GM11168 (cell line): ENCODE data around the gene OPN3.

ENCODE experiments used
- in situ Hi-C: fragments of 300-500 bp; cut with MboI; formaldehyde crosslinking; loops from one replicate; pipeline ENCODE4 v1.12.0; 2022; ENCODE audit warnings: low sequenced_read_pairs; ENCODE audit not compliant: unreplicated experiment

OPN3 gene

DNA sequence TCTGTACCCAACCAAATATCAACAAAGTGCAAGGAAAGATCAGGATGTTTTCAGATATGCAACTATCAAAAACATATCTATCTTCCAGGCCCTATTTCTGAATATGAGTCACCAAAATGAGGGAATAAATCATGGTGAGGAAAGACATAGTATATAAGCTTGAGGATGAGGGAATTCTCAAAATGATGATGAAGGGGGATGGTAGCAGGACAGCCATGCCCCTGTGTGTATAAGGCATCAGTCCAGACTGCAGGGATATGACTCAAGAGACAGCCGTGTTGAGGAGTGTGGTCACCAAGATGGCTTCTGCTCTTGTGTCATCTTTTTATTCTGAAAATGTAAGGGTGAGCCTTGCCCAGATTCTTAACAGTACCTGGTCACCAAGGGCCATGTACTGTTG, 7.5 kb upstream of the OPN3 start:
- in situ Hi-C loops = no loop called here

DNA sequence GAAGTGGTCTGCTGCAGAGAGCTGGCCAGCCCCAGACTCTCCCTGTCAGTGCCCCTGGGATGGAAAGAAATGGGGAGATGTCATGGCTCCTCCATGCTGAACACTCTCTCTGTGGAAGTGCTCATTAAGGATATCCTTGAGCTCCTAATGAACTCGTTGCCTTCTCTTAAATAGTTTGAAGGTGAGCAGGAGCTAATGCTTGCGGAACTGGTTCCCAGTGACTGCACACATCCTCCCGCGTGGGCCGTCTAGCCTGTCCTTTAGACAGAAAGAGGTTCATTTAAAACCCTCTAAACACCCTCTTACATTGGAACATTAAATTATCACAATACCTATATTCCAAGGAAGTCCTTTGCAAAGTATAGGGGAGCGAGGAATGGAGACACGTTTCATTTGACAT, 6.0 kb upstream of the OPN3 start:
- in situ Hi-C loops = no loop called here

DNA sequence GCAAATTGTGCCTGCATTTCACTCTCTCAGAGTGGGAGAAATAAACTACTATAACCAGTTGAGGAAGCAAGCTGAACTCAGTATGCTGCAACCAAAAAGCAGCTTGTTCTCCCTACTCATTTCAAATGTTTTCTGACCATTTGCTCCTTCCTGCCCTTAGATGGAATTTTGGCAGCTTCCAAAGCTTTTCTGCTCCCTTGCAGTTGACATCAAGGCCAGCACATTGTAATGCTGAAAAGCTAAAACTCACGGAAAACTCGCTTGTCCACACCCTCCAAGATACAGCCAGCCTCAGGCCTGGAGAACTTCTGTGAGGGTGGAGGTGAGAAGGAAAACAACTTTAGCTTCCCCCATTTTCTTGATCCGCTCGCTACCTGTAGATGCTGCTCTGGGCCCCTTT, 5.0 kb upstream of the OPN3 start:
- in situ Hi-C loops = no loop called here

DNA sequence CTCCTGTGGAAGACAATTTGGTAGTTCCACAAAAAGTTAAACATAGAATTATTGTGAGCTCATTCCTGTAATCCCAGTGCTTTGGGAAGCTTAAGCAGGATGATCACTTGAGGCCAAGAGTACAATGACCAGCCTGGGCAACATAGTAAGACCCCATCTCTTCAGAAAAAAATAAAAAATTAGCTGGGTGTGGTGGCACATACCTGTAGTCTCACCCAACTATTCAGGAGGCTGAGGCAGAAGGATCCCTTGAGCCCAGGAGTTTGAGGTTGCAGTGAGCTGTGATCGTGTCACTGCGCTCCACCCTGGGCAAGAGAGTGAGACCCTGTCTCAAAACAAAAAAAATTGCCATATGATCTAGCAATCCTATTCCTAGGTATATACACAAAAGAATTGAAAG, 4.1 kb upstream of the OPN3 start:
- in situ Hi-C loops = no loop called here

DNA sequence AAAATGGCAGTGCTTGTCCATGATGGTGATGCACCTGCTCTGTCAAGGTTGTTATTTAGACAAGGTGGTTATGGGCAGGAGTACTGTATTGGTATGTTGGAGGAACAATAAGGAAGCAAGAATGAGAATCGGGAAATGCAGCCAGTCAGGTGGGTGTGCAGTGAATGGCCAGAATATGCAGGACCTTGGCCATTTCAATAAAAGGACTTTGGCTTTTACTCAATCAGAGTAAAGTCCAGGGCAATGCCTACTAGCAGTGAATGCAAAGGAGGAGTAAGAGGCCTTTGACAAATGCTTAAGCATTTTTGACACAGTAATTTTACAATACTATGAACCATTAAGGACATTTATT, 2.4 kb upstream of the OPN3 start:
- in situ Hi-C loops = no loop called here

DNA sequence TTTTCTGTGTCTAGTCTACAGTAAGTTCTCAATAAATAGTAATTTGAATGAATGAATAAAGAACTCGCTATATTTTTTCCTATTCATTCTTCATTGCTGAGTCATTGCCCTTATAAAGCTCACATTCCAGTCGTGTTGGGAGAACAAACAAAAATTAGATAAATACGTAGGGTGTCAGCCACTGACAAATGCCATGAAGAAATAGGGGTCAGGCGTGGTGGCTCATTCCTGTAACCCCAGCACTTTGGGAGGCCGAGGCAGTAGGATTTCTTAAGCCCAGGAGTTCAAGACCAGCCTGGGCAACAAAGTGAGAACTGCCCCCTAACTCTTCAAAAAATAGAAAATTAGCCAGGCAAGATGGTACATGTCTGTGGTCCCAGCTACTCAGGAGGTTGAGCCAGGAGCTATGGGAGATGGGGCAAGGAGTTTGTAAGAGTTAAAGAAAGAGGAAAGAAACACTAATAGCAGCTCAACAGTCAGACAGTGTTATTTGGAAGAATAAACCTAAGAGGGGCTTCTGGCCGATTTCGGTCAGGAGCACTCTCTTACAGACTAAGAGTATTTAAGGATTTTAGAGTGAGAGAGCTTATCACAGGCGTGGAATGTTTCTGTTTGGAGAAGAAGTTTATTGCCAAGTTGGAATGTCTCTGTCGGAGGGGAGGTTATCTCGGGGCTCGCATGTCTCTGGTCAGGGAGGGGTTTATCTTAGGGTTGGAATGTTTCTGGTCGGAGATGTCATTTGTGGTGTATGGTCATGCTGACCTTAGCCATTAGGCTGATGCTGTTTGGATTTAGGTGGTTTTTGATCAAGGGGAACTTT, 1.8 kb upstream of the OPN3 start:
- in situ Hi-C loops = no loop called here

DNA sequence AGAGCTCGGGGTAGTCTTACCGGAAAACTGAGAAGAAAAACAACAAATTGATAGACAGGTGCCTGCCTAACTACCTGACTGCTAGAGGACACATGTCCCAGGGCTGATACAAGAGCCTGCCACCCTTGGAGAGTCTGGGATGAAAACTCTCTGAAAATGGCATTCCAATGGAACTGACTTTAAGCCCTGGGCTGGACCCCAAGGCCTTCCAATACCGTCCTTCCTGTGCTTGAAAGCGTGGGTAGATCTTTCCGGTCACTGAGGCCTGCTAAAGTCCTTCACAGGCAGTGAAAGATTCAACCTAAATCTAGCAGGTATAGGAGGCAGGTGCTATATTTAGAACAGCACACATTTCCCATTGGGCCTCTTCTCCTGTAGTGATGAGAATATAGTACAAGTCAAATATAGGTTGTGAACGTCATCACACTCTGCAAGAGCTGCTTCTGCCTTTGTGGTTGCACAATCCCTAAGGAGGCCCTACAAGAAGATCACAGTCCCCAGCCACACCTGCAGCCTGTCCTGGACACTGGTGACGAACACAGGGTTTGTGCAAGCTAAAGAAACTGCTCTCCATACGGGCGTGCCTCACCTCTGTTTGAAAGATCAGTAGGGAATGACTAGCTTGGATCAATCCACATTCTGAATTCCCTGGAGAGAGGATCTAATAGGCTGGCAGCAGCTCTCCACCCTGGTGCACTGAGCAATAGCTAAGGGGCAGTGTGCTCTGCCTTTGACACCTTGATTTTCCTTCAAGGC, 876 bp upstream of the OPN3 start:
- in situ Hi-C loops = no loop called here

DNA sequence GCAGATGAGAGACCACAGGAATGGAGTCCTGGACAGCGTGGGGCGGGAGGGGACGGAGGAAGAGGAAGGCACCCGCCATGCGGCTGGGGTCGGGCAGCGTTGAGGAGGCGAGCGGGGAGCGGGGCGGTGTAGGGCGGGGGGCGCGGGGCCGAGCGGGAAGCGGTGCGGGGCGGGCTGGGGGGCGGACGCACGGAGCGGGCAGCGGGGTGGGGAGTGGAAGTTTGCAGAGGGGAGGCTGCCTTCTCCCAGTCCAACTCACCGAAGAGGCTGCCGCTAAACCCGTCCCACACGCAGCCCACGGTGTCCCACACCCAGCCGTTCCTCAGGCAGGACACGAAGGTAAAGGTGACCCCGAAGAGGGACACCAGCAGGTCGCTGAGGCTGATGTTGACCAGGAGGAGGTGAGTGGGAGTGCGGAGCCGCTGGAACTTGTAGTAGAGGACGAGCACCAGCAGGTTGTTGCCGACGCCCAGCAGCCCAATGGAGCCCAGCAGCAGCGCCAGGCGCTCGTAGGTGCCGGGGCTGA, 483 bp downstream of the OPN3 start:
- in situ Hi-C loops = no loop called here

DNA sequence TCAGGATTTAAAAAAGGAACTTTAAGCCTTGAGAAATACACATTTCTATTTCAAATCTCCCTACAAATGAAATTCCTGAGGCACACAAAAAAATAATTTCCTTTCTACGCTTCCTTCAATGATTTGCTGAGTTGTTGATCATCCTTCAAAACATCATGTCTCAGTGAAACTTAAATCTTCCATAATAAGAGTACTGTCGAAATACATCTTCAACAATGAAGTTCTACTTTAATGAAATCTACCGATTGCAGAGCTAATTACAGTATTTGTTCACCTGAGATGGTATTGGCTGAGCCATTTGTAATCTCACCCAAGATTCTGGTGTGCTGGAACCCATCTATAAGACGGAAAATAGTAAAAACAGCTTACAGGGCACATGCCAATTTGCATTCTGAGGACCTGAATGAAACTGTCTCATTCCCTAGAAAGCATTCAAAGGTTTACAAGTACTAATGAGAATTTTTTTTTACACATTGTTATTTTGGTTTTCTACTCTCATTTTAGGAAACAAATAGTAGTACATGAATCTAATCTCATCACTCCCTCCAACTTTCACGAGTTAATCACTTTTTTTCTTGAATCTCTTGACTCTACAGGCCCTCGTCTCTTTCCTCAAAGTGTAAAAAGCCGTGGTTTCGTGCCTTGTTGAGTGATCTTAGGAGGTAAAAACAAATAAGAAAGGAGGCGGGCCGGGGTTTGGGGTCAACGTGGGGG, 1.1 kb downstream of the OPN3 start:
- in situ Hi-C loops = no loop called here

DNA sequence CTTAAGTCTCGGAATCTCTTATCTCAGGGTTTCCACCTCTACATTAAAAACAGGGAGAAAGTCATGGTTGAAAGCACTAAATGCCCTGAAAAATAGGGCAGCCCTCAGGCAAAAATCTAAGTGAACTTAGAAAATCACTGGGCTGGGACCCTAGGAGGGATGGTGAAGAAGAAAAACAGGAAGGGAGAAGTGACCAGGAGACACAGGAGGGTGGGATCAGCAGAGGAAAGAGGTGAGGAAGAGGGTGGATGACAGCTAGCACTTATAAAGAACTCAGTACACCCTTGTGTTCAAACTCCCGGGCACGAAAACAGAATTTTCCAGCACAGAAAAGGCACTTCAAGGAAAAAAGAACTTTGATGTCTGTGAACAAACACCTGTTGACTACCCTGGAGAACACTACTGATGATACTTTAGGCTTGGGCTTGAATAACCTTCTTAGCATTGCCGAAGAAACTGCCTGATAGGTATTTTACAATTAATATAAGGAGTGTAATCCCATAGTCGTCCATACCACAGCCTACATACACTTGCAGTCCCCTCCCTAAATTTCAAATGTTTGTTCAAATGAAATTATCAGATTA, 2.0 kb downstream of the OPN3 start:
- in situ Hi-C loops = no loop called here

DNA sequence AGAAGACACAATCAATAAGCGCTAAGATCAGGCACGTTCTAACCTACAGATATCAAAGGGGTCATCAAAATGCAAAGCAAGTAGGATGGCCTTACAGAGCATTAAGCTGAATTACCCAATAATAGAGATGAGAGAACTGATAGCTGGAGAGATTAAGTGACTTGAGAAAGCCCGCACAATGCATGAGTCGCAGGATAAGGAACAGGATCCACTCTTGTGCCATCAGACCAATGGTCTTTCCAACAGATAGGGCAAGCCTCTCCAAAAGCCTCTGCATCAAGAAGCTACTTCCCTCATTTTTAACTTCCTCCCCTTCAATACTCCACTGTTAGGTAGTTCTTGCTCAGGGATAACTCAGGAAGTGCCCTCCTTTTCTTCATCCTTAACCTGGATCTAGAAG, 2.6 kb downstream of the OPN3 start:
- in situ Hi-C loops = no loop called here

DNA sequence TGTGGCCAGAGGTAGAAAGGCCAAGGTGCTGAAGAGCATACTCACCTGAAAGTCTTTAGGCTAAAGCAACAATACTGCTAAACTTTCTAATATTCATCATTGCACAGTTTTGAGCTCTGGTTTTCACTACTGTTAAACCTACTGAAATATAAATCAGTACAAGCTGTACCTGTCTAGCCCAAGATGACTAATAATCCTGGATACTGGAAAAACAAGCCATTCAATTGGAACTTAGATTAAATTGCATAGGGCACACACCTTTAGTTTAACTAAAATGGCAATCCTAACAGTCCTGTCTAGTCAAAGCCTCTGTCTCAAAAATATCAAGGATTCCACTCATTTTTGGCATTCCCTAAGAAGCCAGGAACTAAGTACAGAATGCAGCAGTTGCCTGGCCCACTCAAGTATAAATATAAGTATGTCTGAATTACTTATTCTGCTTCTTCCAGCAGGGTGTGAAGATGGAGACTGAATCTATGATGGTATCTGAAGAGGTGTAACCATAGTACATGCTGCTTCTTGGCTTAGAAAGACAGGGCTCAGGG, 3.1 kb downstream of the OPN3 start:
- in situ Hi-C loops = no loop called here

DNA sequence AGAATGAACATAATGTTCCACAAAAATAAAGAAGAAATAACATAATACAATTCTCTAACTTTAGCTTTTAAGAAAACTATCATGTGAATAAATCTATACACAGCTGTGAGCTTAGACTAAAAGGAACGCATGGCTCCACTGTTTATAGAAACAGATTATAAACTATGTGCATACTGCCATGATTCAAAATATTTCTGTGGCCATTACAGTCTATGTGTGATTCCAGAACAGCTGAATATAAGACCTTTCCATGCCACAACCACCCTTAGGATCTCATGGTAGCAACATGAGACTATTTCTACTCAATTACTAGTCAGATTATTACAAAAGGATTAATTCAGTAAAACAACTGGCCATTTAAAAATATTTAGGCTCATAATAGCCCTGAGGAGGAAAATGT, 3.9 kb downstream of the OPN3 start:
- in situ Hi-C loops = no loop called here

DNA sequence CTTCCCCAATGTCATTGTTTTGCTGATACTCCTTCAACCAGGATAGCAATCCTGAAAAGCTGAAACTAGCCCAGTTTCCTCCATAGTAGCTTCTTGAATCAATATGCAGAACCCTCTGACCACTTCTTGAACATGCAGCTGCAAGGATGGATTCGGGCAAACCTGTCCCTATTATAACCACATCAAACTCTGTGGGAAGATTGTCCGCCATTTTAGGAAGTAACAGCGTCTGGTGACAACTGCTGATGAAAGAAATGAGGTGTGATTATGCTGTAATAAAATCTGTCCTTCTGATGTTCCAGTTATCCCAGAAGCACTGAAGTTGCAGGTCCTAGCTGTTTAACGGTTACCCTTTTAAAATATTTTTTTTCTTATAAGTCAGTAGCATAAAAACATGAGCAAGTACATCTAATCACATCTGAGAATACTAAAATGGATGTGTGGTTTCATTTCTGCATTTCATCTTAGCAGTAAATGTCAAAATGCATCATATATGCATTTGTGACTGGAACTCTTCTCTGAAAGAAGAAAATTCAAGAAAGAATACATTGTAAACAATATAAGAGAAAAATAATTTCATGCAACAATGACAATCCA, 4.5 kb downstream of the OPN3 start:
- in situ Hi-C loops = no loop called here

DNA sequence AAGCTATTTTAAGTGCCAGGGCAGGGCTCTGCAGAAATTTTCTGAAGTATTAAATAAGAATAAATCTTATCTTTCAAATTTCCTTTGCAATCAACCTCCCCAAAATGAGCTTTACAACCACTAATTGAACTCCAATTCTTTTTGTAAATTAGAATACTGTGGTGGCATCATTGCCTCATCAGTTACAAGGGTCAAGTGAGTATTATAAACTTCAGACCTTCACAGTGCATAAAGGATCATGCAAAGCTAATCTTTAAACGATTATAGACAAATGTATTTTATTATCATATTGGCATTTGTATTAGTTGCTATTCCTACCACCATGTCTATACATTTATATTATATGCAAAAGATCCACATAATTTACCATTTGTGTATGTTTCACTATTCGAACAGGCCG, 7.2 kb downstream of the OPN3 start:
- in situ Hi-C loops = no loop called here

DNA sequence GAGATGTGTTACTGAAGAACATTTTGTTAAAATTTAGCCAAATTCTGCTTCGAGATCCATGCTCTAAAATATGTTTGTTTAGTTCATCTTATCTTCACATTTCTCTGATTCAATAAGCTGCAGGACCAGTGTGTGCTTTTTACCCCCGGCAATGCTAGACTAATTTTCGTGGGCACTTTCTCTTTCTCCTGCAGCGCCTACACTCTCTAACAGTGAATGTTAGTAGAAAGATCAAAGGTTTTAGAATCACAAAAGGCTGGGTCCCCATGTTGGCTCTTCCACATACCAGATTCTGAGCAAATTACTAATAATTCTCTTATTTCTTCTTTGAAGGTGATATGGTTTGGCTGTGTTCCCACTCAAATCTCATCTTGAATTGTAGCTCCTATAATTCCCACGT, 8.5 kb downstream of the OPN3 start:
- in situ Hi-C loops = no loop called here

DNA sequence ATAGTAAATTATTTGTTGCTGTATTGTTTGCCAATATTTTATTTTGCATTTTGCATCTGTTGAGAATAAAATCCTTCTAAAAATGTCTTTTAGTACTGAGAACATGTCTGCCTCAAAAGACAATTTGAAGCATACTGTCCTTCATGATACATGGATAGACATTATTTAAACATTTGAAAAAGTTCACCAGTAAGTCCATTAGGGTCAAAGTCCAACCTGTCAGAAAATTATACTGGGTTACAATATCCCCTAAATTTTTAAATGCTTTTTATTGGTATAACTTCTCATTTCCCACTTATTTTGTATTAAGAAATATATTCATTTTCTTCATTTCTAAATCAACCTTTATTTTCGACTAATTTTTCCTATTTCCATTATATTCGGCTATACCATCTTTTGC, 9.3 kb downstream of the OPN3 start:
- in situ Hi-C loops = no loop called here

DNA sequence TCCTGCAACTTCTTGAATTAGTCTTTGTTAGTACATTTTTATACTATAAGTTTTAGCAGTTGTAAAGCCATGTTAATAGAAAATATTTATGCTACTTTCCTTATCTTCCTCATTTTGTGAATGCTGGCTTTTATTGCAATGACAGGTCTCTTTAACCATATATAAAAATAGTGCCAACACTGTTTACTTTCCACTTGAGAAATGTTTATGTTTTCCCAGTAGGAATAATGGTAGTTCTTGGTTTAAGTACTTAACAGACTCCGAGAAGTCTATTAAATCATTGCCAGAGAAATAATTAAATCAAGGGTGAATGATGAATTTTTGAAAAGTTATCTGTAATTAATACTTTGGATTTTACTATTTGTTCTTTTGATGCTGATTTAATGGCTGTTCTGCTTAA, 9.7 kb downstream of the OPN3 start:
- in situ Hi-C loops = no loop called here

DNA sequence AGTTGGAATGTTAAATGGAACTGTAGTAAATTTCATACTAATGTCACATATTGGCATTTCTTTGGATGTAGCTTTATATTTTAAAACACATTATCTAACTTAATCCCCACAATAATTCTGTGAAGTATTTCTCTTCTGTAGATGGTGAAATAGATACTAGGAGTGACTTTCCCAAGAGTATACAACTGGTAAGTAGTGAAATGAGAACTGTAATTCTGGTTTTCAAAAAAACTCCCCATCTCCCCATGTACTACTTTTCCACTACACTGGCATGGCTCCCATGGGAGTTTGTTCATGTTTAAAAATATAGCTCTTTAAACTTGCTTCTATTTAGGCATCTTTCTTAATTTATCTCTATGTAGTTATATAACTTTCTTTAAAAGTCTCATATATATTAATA, 10.2 kb downstream of the OPN3 start:
- in situ Hi-C loops = no loop called here
